ENCODE results near the gene WWOX.

WWOX gene

DNA sequence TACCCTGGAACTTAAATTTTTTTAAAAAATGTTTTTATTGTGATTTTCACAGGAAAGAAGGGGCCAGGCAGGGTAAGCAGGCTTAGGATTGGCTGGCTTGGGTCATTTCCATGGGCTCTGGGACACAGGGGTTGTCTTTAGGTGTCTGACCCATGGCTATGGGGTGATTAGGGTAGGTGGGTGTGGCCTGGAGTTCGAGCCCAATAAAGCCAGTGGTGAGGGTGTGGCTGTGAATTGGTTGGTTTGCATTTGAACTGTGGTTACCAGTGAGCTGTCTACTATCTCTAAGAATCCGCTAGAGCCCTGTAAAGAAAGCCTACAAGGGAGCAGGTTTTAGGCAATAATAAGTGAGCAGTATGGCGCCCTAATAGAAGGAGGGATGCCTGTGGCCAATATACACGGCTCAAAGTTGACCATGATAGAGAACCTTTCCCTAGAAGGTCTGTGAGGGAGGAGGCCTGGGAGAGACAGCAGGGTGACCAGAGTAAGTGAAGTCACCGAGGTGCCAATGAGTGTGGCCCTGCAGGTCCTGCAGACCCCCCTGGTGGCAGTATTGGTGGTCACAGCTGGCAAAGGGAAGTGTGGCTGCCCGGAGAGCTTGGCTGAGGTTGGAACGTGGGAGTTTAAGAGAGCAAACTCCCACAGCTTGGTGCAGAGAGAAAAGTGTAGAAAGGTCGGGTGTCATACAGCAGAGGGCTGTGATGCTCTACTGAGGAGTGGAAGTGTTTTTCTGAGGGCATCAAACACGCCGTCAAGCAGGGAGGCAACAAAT, 454.0 kb downstream of the WWOX start:
- DNase-seq (ENCODE audit: low spot score) = no peak
- TF ChIP-seq CTCF (IDR thresholded peaks at IDR 0.05) = no peak
- Histone ChIP-seq H3K27ac (no peak overlapping the region), H3K4me3 (no peak overlapping the region)

GRCh38 chr16:78556421-78556820, 457.0 kb downstream of the WWOX start:
- H3K4me3 ChIP-seq = no peak overlapping the region

DNA sequence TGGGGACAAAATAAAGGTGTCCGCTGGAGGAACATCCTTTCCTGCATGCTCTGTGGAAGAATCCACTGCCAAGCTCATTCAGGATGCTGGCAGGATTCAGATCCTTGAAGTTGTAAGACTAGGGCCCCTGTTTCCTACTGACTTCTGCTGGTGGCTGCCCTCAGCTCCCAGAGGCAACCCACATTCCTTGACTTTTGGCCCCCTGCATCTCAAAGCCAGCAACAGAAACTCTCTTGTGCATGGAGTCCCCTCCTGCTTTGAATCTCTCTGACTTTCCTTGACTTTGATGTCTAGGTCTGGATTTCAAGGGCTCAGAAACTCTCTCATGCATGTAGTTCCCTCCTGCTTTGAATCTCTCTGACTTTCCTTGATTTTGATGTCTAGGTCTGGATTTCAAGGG, 461.5 kb downstream of the WWOX start:
- H3K27ac ChIP-seq = no peak overlapping the region
- DNase-seq (ENCODE audit: low spot score) = no peak
- TF ChIP-seq CTCF (IDR thresholded peaks at IDR 0.05) = no peak
- no peak overlapping the region for H3K4me3 ChIP-seq

More at GRCh38 chr16:78556421-78556820, 457.0 kb downstream of the WWOX start:
- no peak for DNase-seq (ENCODE audit: low spot score)
- H3K27ac ChIP-seq = no peak overlapping the region
- TF ChIP-seq CTCF (IDR thresholded peaks at IDR 0.05) = no peak

DNA sequence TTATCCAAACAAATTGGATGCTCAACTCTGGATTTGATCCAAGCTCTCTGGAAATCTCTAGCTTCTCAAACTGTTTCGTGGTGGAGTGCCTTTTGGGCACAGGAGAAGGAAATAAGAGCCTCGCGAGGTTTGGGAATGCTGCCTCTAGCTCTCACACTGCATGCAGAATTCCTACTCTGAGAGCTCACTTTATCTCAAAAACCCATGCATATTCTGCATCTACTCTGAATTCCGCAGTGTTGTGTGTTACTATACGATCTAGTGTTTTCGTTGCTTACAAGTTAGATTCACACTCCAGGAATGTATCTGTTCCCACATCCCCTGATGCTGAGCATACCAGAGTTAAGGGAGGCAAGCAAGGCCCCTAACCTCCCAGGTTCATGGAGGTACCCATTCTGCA, 462.7 kb downstream of the WWOX start:
- Histone ChIP-seq H3K4me3 (no peak overlapping the region), H3K27ac (no peak overlapping the region)
- TF ChIP-seq CTCF (IDR thresholded peaks at IDR 0.05) = no peak
- DNase-seq (ENCODE audit: low spot score) = no peak

GRCh38 chr16:78562650-78563049, 463.2 kb downstream of the WWOX start:
- no peak for TF ChIP-seq CTCF (IDR thresholded peaks at IDR 0.05)
- no peak overlapping the region for H3K27ac ChIP-seq
- no peak overlapping the region for H3K4me3 ChIP-seq
- no peak for DNase-seq (ENCODE audit: low spot score)

GRCh38 chr16:78563905-78564304, 464.5 kb downstream of the WWOX start:
- H3K27ac ChIP-seq = no peak overlapping the region
- H3K4me3 ChIP-seq = no peak overlapping the region
- no peak for TF ChIP-seq CTCF (IDR thresholded peaks at IDR 0.05)
- DNase-seq (ENCODE audit: low spot score) = no peak

DNA sequence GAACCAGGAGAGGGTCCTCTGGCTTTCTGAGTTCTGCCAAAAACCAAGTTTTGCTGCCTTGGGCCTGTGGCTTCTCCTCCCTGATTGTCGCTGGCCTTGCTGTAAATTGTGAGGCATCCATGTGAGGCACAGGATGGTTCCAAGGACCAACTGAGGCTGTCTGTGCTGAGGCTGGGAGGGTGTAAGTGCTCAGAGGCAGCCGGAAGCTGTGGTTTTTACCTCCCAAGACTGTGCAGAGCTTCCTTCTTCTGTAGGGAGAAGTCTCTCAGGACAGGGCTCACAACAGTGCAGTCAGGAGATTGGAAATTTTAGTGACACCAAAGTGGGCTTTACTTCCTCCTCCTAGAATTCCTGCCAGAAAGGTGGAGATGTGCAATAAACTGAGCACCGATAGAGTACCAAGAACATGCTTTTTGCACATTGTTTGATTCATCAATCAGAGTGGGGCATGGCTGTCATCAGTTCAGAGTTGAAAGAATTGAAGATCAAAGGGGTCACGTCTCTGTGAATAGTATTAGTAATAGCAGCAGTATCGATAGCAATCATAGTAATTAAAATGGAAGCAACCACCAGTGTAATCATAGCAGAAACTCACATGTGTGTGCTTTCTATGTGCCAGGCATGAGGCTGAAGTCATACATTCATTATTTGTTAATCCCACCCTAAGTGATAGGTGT, 467.1 kb downstream of the WWOX start:
- DNase-seq (ENCODE audit: low spot score) = no peak
- Histone ChIP-seq H3K4me3 (no peak overlapping the region), H3K27ac (no peak overlapping the region)
- no peak for TF ChIP-seq CTCF (IDR thresholded peaks at IDR 0.05)

All from coronary artery (tissue), 2 donors.